Vagina (tissue), 2 donors: ENCODE measurements around the gene CXCR1. TPM values are rescaled to one million over a fixed set of nuclear protein-coding genes. Genes with fewer than 3 reads are reported as not detected.
A peak's percentile ranks its signal among the peaks of the same experiment; 100 is the strongest.

ENCODE experiments used
- DNase-seq, 2 donors: peaks; one replicate each; pipeline ENCODE4 v3.0.0-alpha.2; 2017; ENCODE audit errors: extremely low spot score in 2 of 2
- H3K27ac ChIP-seq: fragments of 200-600 bp; sonication (generic); one replicate; pipeline ENCODE4 v1.5.1; 2019
- H3K27me3 ChIP-seq: fragments of 200-600 bp; sonication (generic); one replicate; pipeline ENCODE4 v1.5.1; 2019
- H3K36me3 ChIP-seq, 2 donors: fragments of 200-600 bp; sonication (generic); one replicate each; pipeline ENCODE4 v1.5.1; 2017 to 2019
- H3K4me1 ChIP-seq: fragments of 200-600 bp; sonication (generic); one replicate; pipeline ENCODE4 v1.5.1; 2019
- H3K4me3 ChIP-seq, 2 donors: fragments of 200-600 bp; sonication (generic); 1 replicate in 1 of 2; 2 replicates in 1 of 2; pipeline ENCODE4 v1.5.1; 2016 to 2019
- H3K9me3 ChIP-seq: fragments of 200-600 bp; sonication (generic); one replicate; pipeline ENCODE4 v1.5.1; 2019
- CTCF ChIP-seq, 3 experiments: fragments of 450-650 bp in 2 of 3; fragments of 200-600 bp in 1 of 3; sonication (generic) in 1 of 3; IDR thresholded peaks; one replicate each; pipeline ENCODE4 v1.5.1; 2017 to 2019; ENCODE audit warnings: antibody characterized with exemption in 3 of 3, mild to moderate bottlenecking in 2 of 3, moderate library complexity in 2 of 3
- POLR2A ChIP-seq, 2 donors: fragments of 450-650 bp; IDR thresholded peaks; one replicate each; pipeline ENCODE4 v1.6.1; 2017; ENCODE audit warnings: antibody characterized with exemption in 2 of 2, mild to moderate bottlenecking in 2 of 2, moderate library complexity in 2 of 2
- POLR2AphosphoS5 ChIP-seq, 2 donors: sonication (generic); formaldehyde crosslinking; IDR thresholded peaks; one replicate each; pipeline ENCODE4 v1.9.0; 2017; ENCODE audit warnings: antibody characterized with exemption in 2 of 2, mild to moderate bottlenecking in 2 of 2, low read depth in 1 of 2; ENCODE audit not compliant: insufficient read depth in 1 of 2
- intact Hi-C: fragments of 100-400 bp; cut with DNase I; formaldehyde crosslinking; loops from one replicate; pipeline ENCODE4 v1.15.1; 2023
- total RNA-seq: library from RNA; depleted of rRNA; stranded (reverse); fragments of >200 nt; gene quantifications from one replicate; pipeline ENCODE4 v1.2.3, GENCODE V29; 2016

CXCR1 gene
- total RNA-seq, 1 donor from 2014 or later, result 0.49 TPM

- intact Hi-C loops, result no loop called here
- Histone ChIP-seq H3K27ac (no peak overlapping the region), H3K4me1 (no peaks in the 10 kb centered on the region), H3K4me3 (no peak overlapping the region), H3K27me3 (no peaks in the 10 kb centered on the region), H3K36me3 (no peaks in the 10 kb centered on the region), H3K9me3 (no peaks in the 10 kb centered on the region)
- TF ChIP-seq CTCF (IDR thresholded peaks at IDR 0.05), result peak in 2 of 3 experiments; percentile 27 to 30
- no peak for TF ChIP-seq POLR2A (IDR thresholded peaks at IDR 0.05)
- no peak for DNase-seq
These were observed 2.1 kb upstream of the CXCR1 start for GRCh38 chr2:218168635-218169462.

GRCh38 chr2:218168016-218168415 is 1.3 kb upstream of the CXCR1 start:
- DNase-seq, result no peak
- H3K36me3 ChIP-seq, result no peaks in the 10 kb centered on the region

GRCh38 chr2:218162814-218163213 is 3.9 kb downstream of the CXCR1 start:
- Histone ChIP-seq H3K27me3 (no peaks in the 10 kb centered on the region), H3K36me3 (no peaks in the 10 kb centered on the region), H3K27ac (no peak overlapping the region), H3K4me3 (no peak overlapping the region), H3K9me3 (no peaks in the 10 kb centered on the region), H3K4me1 (no peaks in the 10 kb centered on the region)
- no peak for DNase-seq
- TF ChIP-seq POLR2A (IDR thresholded peaks at IDR 0.05) (no peak), CTCF (IDR thresholded peaks at IDR 0.05) (no peak), POLR2AphosphoS5 (IDR thresholded peaks at IDR 0.05; ENCODE audit: insufficient read depth in 1 of 2, low read depth in 1 of 2) (no peak)
- intact Hi-C loops, result no loop called here

More at GRCh38 chr2:218168016-218168415, 1.3 kb upstream of the CXCR1 start:
- Histone ChIP-seq H3K4me1 (no peaks in the 10 kb centered on the region), H3K27me3 (no peaks in the 10 kb centered on the region), H3K4me3 (no peak overlapping the region), H3K27ac (no peak overlapping the region), H3K9me3 (no peaks in the 10 kb centered on the region)
- no peak for TF ChIP-seq POLR2A (IDR thresholded peaks at IDR 0.05)
- no peak for TF ChIP-seq CTCF (IDR thresholded peaks at IDR 0.05)
- no peak for TF ChIP-seq POLR2AphosphoS5 (IDR thresholded peaks at IDR 0.05; ENCODE audit: insufficient read depth in 1 of 2, low read depth in 1 of 2)
- intact Hi-C loops, result no loop called here

GRCh38 chr2:218161644-218162043 is 5.1 kb downstream of the CXCR1 start:
- intact Hi-C loops, result no loop called here
- Histone ChIP-seq H3K9me3 (no peaks in the 10 kb centered on the region), H3K4me1 (no peaks in the 10 kb centered on the region), H3K27ac (no peak overlapping the region), H3K4me3 (no peak overlapping the region), H3K36me3 (no peaks in the 10 kb centered on the region), H3K27me3 (no peaks in the 10 kb centered on the region)
- TF ChIP-seq CTCF (IDR thresholded peaks at IDR 0.05) (no peak), POLR2A (IDR thresholded peaks at IDR 0.05) (no peak), POLR2AphosphoS5 (IDR thresholded peaks at IDR 0.05; ENCODE audit: insufficient read depth in 1 of 2, low read depth in 1 of 2) (no peak)
- no peak for DNase-seq

- DNase-seq, result no peak
- TF ChIP-seq POLR2AphosphoS5 (IDR thresholded peaks at IDR 0.05; ENCODE audit: insufficient read depth in 1 of 2, low read depth in 1 of 2) (no peak), CTCF (IDR thresholded peaks at IDR 0.05) (no peak), POLR2A (IDR thresholded peaks at IDR 0.05) (no peak)
- H3K27me3 ChIP-seq, result no peaks in the 10 kb centered on the region
- H3K9me3 ChIP-seq, result no peaks in the 10 kb centered on the region
- H3K27ac ChIP-seq, result no peak overlapping the region
- H3K36me3 ChIP-seq, result no peaks in the 10 kb centered on the region
- intact Hi-C loops, result no loop called here
- no peak overlapping the region for H3K4me3 ChIP-seq
- H3K4me1 ChIP-seq, result no peaks in the 10 kb centered on the region
These were observed 10.7 kb downstream of the CXCR1 start for GRCh38 chr2:218155953-218156479.
